PC-9 (cell line): ENCODE measurements around the gene STK35. TPM values are rescaled to one million over a fixed set of nuclear protein-coding genes. Genes with fewer than 3 reads are reported as not detected.
"Not testable (repeated sequence)": the region's sequence is repeated elsewhere in the genome, so short reads cannot be mapped to it uniquely, and the experiment has no call there.

Experiments
- BruUV-seq: library from RNA; stranded (reverse); fragments of 400-500 nt; replicated peaks from 2 replicates; lab custom pipeline; 2021; lab: Mats Ljungman, UMichigan
- CTCF ChIA-PET: fragments of 300-600 bp; sonication (Branson Sonifier 250); formaldehyde crosslinking; loops from one replicate; lab custom pipeline; 2022; ENCODE audit warnings: antibody characterized with exemption; lab: Charles Lee
- POLR2A ChIA-PET: fragments of 300-600 bp; sonication (Branson Sonifier 250); formaldehyde crosslinking; loops from one replicate; lab custom pipeline; 2022; ENCODE audit warnings: antibody characterized with exemption; ENCODE audit not compliant: unreplicated experiment; lab: Charles Lee
- DNase-seq, 2 experiments: peaks; one replicate each; pipeline versions ENCODE4 v3.0.0 to v3.0.0-alpha.2; 2015 to 2022; ENCODE audit warnings: mixed read lengths in 1 of 2
- H2AFZ ChIP-seq: fragments of 200-600 bp; sonication (generic); 2 replicates; pipeline ENCODE4 v1.8.1; 2017; ENCODE audit warnings: antibody characterized with exemption
- H3F3A ChIP-seq: fragments of 200-600 bp; sonication (generic); 2 replicates; pipeline ENCODE4 v1.8.1; 2017; ENCODE audit warnings: antibody characterized with exemption, mild to moderate bottlenecking, low read depth; ENCODE audit not compliant: insufficient read depth
- H3K27ac ChIP-seq: fragments of 200-600 bp; sonication (generic); 2 replicates; pipeline ENCODE4 v1.6.1; 2016; ENCODE audit warnings: mixed run types
- H3K27me3 ChIP-seq: fragments of 200-600 bp; sonication (generic); 2 replicates; pipeline ENCODE4 v1.6.1; 2016; ENCODE audit warnings: low read depth, mixed run types; ENCODE audit not compliant: insufficient read depth
- H3K36me3 ChIP-seq: fragments of 200-600 bp; sonication (generic); 2 replicates; pipeline ENCODE4 v1.6.1; 2016; ENCODE audit warnings: low read depth, mixed run types
- H3K4me1 ChIP-seq: fragments of 200-600 bp; sonication (generic); replicated peaks from 2 replicates; pipeline ENCODE4 v1.6.1; 2016; ENCODE audit warnings: mixed run types; ENCODE audit not compliant: insufficient read depth
- H3K4me2 ChIP-seq: fragments of 200-600 bp; sonication (generic); 2 replicates; pipeline ENCODE4 v1.6.1; 2017; ENCODE audit warnings: mixed run types
- H3K4me3 ChIP-seq: fragments of 200-600 bp; sonication (generic); 2 replicates; pipeline ENCODE4 v1.6.1; 2016; ENCODE audit warnings: mixed run types
- H3K79me2 ChIP-seq: fragments of 200-600 bp; sonication (generic); 2 replicates; pipeline ENCODE4 v1.6.1; 2017; ENCODE audit warnings: low read depth, mixed run types
- H3K9me2 ChIP-seq: fragments of 200-600 bp; sonication (generic); 2 replicates; pipeline ENCODE4 v1.8.1; 2017; ENCODE audit warnings: mild to moderate bottlenecking; ENCODE audit not compliant: insufficient read depth
- H3K9me3 ChIP-seq: fragments of 200-600 bp; sonication (generic); 2 replicates; pipeline ENCODE4 v1.8.1; 2016; ENCODE audit warnings: low read depth; ENCODE audit not compliant: insufficient read depth
- H4K20me1 ChIP-seq: fragments of 200-600 bp; sonication (generic); 2 replicates; pipeline ENCODE4 v1.8.1; 2017; ENCODE audit not compliant: insufficient read depth
- EZH2 ChIP-seq: fragments of 200-600 bp; sonication (generic); IDR thresholded peaks from 2 replicates; pipeline ENCODE4 v1.8.0; 2017; ENCODE audit warnings: antibody characterized with exemption, low read depth
- intact Hi-C: fragments of 100-400 bp; cut with micrococcal nuclease; formaldehyde crosslinking; loops from one replicate; pipeline ENCODE4 v1.10.0; 2022; ENCODE audit not compliant: unreplicated experiment
- total RNA-seq: library from RNA; stranded (reverse); gene quantifications from 2 replicates; pipeline ENCODE4 v1.2.3, GENCODE V29; 2021
- TF ChIP-seq, protein P1 (sequence below): fragments of 200-600 bp; sonication (generic); conservative IDR thresholded peaks from 2 replicates; pipeline ENCODE4 v1.6.1; 2017; ENCODE audit warnings: mixed run types, antibody characterized with exemption, mild to moderate bottlenecking, moderate library complexity

The STK35 gene
- total RNA-seq, 1 experiment from 2014 or later = 36.7 TPM

GRCh38 chr20:2169456-2170088 is 67.9 kb downstream of the STK35 start:
- Histone ChIP-seq H3K9me2 (no peaks in the 10 kb centered on the region), H3F3A (no peaks in the 10 kb centered on the region), H3K4me1 (no peaks in the 10 kb centered on the region), H3K79me2 (no peaks in the 10 kb centered on the region), H3K27ac (no peak overlapping the region), H4K20me1 (no peaks in the 10 kb centered on the region), H3K36me3 (no peaks in the 10 kb centered on the region), H3K4me3 (no peak overlapping the region), H2AFZ (no peak overlapping the region), H3K27me3 (peaks cover 8% of the 10 kb centered on the region; the same call in 1 of the 2 replicates), H3K4me2 (no peak overlapping the region), H3K9me3 (no peaks in the 10 kb centered on the region)
- TF ChIP-seq, protein P1, sequence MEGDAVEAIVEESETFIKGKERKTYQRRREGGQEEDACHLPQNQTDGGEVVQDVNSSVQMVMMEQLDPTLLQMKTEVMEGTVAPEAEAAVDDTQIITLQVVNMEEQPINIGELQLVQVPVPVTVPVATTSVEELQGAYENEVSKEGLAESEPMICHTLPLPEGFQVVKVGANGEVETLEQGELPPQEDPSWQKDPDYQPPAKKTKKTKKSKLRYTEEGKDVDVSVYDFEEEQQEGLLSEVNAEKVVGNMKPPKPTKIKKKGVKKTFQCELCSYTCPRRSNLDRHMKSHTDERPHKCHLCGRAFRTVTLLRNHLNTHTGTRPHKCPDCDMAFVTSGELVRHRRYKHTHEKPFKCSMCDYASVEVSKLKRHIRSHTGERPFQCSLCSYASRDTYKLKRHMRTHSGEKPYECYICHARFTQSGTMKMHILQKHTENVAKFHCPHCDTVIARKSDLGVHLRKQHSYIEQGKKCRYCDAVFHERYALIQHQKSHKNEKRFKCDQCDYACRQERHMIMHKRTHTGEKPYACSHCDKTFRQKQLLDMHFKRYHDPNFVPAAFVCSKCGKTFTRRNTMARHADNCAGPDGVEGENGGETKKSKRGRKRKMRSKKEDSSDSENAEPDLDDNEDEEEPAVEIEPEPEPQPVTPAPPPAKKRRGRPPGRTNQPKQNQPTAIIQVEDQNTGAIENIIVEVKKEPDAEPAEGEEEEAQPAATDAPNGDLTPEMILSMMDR = no peak
- no peak for TF ChIP-seq EZH2
- no peak for DNase-seq
- BruUV-seq = no TSS peak
- intact Hi-C loops = loop anchor here (10.0 kb wide), 1 partner anchor 405 kb away; no protein-coding TSS in a partner anchor
- POLR2A ChIA-PET = no interaction called here
- CTCF ChIA-PET = no interaction called here

GRCh38 chr20:2170404-2170803 is 68.8 kb downstream of the STK35 start:
- Histone ChIP-seq H3K9me3 (no peaks in the 10 kb centered on the region), H3K27ac (no peak overlapping the region), H3K4me3 (no peak overlapping the region), H3K4me1 (no peaks in the 10 kb centered on the region), H3K9me2 (no peaks in the 10 kb centered on the region), H3F3A (no peaks in the 10 kb centered on the region), H4K20me1 (no peaks in the 10 kb centered on the region), H3K79me2 (no peaks in the 10 kb centered on the region), H3K36me3 (no peaks in the 10 kb centered on the region), H3K4me2 (no peak overlapping the region), H3K27me3 (peaks cover 11% of the 10 kb centered on the region; the same call in 1 of the 2 replicates), H2AFZ (no peak overlapping the region)
- intact Hi-C loops = loop anchor here (10.0 kb wide), 1 partner anchor 406 kb away; no protein-coding TSS in a partner anchor
- TF ChIP-seq EZH2 = no peak
- TF ChIP-seq, protein P1 = no peak
- no peak for DNase-seq
- BruUV-seq = no TSS peak
- ChIA-PET POLR2A (interaction anchor here (0.6 kb wide), 1 partner anchor 67 kb away, joined by 9 read pairs; no protein-coding TSS in a partner anchor), CTCF (no interaction called here)

- no peak overlapping the region for H3K4me3 ChIP-seq
- TF ChIP-seq, protein P1 = no peak
- TF ChIP-seq EZH2 = no peak
- ChIA-PET POLR2A (no interaction called here), CTCF (interaction anchor here (0.7 kb wide), 1 partner anchor 406 kb away, joined by 5 read pairs; no protein-coding TSS in a partner anchor)
- BruUV-seq = no TSS peak
- H4K20me1 ChIP-seq = no peaks in the 10 kb centered on the region
- DNase-seq = no peak
- no peaks in the 10 kb centered on the region for H3K4me1 ChIP-seq
- peaks cover 11% of the 10 kb centered on the region; the same call in 1 of the 2 replicates for H3K27me3 ChIP-seq
- intact Hi-C loops = loop anchor here (10.0 kb wide), 1 partner anchor 407 kb away; no protein-coding TSS in a partner anchor
- no peaks in the 10 kb centered on the region for H3K36me3 ChIP-seq
- no peaks in the 10 kb centered on the region for H3F3A ChIP-seq
- no peak overlapping the region for H3K4me2 ChIP-seq
- no peaks in the 10 kb centered on the region for H3K9me2 ChIP-seq
- no peaks in the 10 kb centered on the region for H3K9me3 ChIP-seq
- H2AFZ ChIP-seq = no peak overlapping the region
- no peaks in the 10 kb centered on the region for H3K79me2 ChIP-seq
- H3K27ac ChIP-seq = no peak overlapping the region
Observed at GRCh38 chr20:2171266-2171790, 69.7 kb downstream of the STK35 start.

- H3K9me3 ChIP-seq, H3K79me2 ChIP-seq, BruUV-seq, H3K36me3 ChIP-seq, H3F3A ChIP-seq, POLR2A ChIA-PET, H3K27ac ChIP-seq, H3K4me2 ChIP-seq, DNase-seq, H2AFZ ChIP-seq, H3K9me2 ChIP-seq, H4K20me1 ChIP-seq, H3K4me1 ChIP-seq, H3K4me3 ChIP-seq: not testable (repeated sequence)
- CTCF ChIA-PET = interaction anchor here (0.7 to 0.8 kb wide), 2 partner anchors 80 to 407 kb away, joined by 3 to 5 read pairs; no protein-coding TSS in a partner anchor
- intact Hi-C loops = loop anchor here (1.0 to 10.0 kb wide), 5 partner anchors 71 to 407 kb away; partner anchors contain the start of gene STK35
- H3K27me3 ChIP-seq = peaks cover 11% of the 10 kb centered on the region; the same call in 1 of the 2 replicates
Observed at GRCh38 chr20:2171840-2172239, 70.2 kb downstream of the STK35 start.
